HG02623 (cell line): Measurements from ENCODE around the gene KCNMB2.
"Not testable (repeated sequence)": the region's sequence is repeated elsewhere in the genome, so short reads cannot be mapped to it uniquely, and the experiment has no call there.

ENCODE experiments used
- ATAC-seq: cut with Tn5 transposase; IDR thresholded peaks from one replicate; pipeline ENCODE4 v1.9.1; 2021; ENCODE audit warnings: moderate library complexity; ENCODE audit not compliant: unreplicated experiment

Gene KCNMB2

DNA sequence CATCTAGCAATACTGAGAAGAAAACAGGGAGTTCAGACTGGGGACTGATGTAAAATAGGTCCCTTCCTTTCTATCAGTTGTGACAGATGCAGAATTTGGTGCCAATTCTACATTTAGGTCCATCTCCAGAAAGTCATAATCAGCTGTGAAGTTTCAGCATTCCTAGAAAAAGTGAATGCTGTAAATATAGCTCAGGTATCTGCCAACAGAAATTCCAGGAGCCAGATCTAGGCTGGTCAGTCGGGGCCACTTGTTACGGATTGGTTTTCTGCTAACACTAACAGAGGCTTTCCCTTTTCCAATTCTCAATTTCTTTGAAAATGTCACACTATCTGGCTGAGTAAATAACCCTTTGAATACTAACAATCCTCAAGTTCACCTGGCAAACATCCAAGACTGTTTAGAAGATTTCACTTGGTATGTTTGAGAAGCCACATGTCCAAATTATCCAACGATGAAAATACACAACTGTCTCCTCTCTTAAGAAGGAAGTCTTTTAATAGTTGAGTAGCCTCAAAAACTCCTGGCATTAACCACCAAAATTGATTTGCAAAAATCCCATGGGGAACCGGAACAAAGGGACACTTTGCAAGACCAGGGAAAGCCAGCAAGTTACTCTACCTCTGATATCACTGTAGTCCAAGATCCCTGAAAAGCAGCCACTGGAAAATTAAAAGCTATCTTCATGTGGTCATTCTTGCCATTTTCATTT lies 313.1 kb downstream of the KCNMB2 start:
- ATAC-seq = no peak

DNA sequence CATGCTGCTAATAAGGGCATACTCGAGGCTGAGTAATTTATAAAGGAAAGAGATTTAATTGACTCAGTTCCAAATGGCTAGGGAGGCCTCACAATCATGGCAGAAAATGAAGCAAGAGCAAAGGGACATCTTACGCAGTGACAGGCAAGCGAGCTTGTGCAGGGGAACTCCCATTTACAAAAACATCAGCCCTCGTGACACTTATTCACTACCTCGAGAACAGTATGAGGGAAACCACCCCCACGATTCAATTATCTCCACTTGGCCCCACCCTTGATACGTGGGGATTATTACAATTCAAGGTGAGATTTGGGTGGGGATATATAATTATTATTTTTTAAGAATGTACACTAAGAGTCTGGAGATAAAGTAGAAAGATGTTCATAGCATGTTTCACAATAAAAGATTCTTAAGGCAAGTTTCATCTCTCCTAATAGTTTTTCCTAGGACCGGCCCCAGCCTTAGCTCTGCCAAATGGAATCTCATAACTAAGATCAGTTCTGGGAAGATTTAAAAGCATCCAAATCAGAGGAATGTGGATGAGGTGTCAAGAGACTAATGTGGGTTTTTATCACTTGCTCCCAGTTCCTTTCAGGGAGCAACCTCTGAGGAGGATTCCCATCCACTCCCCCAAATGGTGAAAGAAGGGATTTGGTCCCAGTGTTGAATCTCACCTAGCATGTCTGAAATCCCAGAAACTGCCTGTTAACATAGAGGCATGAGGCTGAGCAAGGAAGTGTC lies 314.4 kb downstream of the KCNMB2 start:
- no peak for ATAC-seq

DNA sequence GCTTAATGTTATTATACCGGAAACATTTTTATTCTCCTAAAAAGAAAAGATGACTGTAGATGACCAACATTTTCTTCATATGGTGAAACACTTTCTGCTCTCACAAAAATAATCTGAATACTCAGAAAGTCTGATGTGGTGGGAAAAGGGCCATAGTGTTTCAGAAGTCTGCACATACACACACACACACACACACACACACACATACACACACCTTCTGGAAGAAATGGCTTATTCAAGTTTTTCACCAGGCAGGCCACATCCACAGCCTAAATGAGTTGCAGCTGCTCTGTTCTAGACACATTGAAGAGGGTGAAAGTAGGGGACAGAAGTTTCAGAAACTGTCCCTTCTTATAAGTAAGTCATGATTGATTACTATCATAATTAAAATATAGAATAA lies 315.3 kb downstream of the KCNMB2 start:
- ATAC-seq = no peak

DNA sequence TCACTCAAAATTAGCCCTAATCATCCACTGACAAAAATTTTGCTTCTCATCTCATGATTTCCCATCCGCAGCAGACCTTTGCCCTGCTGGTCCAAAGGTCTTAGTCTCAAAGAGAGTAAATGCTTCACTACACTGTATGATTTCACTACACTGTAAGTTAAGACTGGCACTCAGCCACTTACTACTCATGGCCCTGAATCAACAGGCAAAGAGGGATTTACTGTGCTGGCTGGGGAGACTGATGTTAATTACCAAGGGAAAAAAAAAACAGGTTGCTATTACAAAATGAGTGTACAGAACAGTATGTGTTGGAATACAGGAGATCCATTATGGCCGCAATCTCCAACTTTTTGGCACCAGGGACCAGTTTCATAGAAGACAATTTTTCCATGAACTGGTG lies 320.6 kb downstream of the KCNMB2 start:
- ATAC-seq = no peak

DNA sequence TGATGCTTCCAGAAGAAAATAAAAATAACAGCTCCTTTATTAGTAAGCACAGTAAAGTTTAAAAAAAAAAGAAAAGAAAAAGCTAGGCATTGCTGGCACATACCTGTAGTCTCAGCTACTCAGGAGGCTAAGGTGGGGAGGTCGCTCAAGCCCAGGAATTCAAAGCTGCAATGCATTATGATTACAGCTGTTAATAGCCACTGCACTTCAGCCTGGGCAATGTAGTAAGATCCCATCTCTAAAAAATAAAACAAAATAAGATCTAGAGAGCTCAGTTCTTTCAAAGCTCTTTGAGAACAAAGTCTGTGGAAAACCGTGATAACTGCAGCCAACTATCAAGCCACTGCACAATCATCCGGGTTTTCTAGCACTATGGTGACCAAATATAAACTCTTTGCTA lies 323.1 kb downstream of the KCNMB2 start:
- ATAC-seq = no peak

DNA sequence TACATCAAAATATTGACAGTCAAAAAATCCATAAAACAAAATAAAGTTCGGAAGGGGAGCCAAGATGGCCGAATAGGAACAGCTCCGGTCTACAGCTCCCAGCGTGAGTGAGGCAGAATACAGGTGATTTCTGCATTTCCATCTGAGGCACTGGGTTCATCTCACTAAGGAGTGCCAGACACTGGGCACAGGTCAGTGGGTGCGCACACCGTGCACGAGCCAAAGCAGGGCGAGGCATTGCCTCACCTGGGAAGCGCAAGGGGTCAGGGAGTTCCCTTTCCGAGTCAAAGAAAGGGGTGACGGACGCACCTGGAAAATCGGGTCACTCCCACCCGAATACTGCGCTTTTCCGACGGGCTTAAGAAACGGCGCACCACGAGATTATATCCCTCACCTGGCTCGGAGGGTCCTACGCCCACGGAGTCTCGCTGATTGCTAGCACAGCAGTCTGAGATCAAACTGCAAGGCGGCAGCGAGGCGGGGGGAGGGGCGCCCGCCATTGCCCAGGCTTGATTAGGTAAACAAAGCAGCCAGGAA lies 323.7 kb downstream of the KCNMB2 start:
- not testable (repeated sequence) for ATAC-seq

DNA sequence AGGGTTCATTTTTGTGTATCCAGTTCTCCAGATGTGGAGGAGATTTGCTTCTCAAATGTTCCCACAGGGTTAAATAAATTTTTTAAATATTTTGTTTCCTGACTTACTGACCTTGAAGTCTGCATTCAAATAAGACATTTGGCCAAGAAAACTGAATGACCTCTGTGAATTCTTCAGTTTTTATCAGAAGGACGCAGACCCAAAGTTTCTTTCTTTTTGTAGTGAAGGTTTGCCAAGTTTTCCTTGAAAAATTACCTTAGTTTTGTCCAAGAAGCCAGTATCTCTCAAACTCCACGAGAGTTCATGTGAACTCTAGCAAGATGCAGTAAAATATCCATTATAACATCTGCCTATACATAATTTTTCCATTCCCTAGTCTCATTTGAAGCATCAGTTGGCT lies 332.4 kb downstream of the KCNMB2 start:
- ATAC-seq = no peak

DNA sequence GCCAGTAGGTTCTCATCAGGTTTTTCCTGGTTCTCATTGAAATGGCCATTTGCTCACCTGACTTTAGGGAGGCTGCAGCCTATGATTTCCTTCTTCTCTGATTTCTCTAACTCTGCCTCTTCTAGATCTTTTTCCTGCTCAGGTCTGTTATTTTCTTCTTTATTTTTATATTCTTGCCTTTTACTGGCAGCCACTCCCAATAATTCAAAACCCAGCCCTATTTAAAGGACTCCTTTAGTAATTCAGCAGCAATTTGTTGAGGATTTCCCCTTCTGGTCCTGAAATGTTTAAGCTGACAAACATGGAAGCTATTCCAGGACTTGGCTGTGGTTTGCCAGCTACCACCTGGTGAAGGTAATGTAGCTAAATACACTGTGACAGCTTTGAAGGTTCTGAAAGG lies 333.8 kb downstream of the KCNMB2 start:
- no peak for ATAC-seq

DNA sequence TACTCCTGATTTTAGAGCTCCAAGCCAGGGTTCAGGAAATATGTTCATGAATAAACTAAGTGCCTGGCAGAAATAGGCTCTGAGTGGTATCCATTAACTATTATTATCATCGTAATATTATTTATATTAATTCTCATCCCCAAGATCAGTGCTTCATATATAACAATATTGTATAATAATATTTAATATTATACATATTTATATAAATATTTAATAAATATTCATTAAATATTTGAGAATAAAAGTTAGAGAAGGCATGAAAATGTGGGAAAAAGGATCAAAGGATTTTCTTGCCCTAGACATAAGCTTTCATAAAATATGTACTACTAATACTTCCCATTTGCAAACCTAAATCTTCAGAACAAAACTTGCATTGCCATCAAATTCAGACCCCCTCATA lies 338.9 kb downstream of the KCNMB2 start:
- no peak for ATAC-seq

DNA sequence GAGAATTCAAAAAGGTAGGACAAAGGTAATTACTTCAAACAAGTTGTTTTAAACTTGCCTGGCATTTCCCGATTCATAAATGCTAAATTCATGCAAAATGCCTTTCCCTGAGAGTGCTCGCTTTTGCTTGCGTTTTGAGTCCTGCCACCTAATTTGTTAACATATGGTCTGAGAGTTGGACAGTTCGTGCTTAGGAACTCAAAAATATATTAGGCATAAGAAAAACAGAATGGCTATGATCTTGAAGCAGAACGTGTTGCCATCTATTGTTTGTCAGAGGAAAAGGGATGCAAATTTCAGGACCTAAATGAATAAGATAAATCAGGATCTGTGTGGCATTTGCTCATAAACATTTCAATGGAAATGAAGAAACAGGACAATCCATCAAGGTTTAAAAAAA lies 339.6 kb downstream of the KCNMB2 start:
- ATAC-seq = no peak

DNA sequence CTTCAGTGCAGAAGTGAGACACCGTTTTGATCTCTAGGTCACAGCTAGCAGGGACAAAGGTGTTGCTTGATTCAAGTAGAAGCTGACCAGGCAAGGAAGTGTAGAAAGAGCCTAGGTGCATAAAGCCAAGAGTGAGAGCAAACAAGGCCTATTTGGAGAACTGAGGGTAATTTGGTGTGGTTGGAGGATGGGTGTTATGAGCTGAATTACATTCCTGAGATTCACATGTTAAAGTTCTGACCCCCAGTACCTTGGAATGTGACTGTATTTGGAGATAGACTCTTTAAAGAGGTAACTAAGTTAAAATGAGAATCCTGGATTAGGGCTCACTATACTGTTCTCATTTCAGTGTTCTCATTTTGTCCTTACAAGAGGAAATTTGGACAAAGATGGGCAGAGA lies 344.0 kb downstream of the KCNMB2 start:
- no peak for ATAC-seq
